Measurements from ENCODE around the gene CYB5D1.
"Not testable (repeated sequence)": the region's sequence is repeated elsewhere in the genome, so short reads cannot be mapped to it uniquely, and the experiment has no call there.

CYB5D1 gene

DNA sequence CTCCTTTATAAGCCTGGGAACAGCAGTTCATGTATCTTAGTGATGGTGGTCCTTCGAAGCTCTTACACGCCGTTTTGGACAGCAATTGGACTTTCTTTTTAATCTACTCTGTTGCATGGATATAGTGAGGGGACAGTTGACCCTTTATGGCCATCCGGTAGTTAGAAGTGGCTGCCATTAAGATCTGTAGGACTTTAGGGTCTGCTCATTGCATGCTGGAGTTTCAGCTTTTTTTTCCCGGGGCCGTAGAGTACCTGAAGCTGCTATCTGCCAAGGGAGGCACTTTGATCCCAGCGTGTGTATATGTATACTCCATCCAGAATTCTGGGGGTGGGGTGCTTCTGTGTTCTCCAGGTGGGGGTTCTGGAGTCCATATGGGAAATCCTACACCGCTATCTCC, 1.2 kb downstream of the CYB5D1 start:
- DNase-seq: no peak

DNA sequence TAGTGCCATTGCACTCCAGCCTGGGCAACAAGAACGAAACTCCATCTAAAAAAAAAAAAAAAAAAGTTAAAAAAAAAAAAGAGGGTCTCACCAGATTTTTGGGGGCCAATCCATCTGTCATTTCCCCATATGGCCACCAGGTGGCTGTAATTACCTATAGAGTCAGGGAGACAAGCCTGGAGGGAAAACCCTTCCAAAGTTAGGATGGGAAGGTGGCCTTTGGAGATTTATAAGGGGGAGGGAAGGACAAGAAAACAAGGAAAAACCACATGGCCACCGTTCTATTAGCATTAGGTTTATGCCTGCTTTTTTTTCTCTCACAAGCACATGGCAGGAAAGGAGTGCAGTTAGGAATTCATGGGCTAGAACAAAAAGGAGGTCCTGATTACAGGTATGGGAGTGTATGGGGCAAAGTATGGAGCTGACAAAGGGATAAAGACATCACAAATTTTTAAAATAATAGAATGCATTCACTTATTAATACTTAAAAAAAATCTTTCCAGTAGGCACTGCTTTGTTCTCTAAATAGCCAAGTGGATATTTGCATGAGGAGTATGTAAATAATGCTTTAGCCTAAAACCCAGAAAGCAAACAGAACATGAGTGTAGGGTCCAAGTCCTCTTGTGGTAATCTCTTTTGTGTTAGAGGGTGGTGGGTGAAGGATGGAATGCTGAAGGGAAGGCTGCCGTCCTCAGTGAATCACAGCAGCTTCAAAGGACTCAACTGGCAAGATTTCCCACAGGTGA, 5.1 kb downstream of the CYB5D1 start:
- peak; percentile 58 for DNase-seq

DNA sequence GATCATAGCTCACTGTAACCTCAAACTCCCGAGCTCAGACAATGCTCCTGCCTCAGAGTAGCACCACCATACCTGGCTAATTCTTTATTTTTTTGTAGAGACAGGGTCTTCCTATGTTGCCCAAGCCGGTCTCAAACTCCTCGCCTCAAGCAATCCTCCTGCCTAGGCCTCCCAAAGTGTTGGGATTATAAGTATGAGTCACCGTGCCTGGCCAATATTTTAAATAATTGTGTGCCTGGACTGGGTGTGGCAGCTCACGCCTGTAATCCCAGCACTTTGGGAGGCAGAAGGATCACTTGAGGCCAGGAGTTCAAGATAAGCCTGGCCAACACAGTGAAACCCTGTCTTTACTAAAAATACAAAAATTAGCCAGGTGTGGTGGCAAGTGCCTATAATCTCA, 6.6 kb downstream of the CYB5D1 start:
- DNase-seq: not testable (repeated sequence)

DNA sequence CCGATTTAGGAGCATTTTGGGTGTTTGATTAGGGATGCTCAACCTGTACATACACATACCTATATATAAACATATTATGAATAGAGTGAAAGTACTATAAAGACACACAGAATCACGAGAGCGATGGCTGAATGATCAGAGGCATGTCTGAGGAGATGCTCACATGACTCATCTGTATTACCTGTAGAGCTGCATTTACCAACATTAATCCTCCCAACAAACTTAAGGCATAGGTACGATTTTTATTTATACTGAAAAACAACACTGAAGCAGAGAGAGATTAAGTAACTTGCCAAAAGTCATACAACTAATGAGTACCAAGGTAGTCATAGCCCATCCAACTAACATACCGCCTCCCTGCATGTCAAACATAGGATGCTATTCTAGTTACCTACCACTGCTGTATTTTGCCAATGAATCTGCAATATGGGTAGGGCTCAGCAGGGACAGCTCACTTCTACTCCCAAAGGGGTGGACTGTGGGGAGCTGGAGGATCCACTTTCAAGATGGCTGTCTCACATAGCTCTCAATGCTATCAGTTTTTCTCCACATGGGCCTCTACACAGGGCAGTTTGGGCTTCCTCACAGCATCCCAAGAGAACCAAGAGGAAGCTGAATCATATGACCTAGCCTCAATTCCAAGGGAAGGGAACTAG, 7.3 kb downstream of the CYB5D1 start:
- DNase-seq: no peak

DNA sequence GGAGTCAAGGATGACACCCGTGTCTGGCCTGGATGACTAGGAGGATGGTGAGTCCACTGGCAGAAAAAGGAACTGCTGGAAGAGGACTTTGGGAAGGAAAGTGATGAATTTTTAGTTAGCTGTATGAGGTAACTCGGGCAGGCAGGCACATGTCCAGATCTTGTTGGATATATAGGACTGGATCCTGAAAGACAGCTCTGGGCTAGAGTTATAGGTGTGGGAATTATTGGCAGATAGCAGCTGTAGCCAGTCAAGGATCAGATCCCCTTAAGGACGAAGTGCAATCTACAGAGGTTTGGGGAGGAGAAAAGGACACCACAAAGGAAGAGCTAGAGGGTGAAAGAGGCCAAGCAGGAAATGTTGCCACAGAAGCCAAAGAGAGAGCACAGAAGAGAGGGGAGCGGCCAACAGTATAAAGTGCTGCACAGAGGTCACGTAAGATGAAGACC, 10.1 kb downstream of the CYB5D1 start:
- DNase-seq: no peak

DNA sequence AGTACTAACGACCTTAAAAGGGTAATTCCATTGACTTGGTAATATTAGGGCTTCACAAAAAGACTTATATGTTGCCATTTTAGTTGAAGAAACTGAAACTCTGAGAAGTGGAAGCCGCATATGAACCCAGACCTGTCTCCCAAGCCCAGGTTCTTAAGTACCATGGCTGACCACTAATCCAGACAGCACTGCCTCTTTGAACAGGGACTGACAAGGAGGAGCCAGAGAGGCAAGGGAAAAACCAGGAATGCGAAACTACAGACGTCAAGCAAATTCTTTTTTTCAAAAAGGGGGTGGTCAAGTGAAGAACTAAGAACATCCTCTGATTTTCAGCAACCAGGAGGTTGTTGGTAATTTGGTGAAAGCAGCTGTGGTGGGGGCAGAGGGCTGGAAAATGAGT, 15.2 kb downstream of the CYB5D1 start:
- no peak for DNase-seq

DNA sequence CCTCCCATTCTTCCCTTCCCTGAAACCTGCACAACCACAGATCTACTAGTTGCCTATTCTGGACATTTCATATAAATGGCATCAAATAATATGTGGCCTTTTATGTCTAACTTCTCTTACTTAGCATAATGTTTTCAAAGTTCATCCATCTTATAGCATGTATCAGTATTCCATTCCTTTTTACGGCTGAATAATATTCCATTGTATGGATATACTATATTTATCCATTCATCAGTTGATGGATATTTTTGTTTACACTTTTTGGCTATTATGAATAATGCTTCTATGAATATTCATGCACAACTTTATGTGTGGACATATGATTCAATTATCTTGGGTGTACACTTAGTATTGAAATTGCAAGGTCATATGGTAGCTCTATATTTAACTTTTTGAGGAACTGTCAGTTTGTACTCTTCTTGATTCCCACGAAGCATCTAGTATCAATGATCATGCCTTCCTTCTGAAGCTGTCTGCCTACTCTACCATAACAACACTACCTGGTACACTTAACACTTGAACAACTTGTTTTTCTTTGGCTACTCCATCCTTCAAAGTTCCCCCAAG, 18.1 kb downstream of the CYB5D1 start:
- no peak for DNase-seq

DNA sequence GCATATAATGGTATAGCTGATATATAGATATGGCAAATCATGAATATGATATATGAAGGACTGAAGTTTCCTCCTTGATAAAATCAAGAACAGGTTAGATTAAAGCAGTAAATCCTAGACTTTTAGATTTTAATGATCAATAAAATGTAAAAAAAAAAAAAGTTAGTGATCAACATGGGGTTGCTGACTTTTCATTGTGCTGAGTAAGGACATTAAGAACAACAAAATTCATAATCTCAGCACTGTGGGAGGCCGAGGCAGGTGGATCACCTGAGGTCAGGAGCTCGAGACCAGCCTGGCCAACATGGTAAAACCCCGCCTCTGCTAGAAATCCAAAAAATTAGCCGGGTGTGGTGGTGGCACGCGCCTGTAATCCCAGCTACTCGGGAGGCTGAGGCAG, 20.4 kb downstream of the CYB5D1 start:
- no peak for DNase-seq

GRCh38 chr17:7880076-7880868, 22.5 kb downstream of the CYB5D1 start:
- DNase-seq: no peak

DNA sequence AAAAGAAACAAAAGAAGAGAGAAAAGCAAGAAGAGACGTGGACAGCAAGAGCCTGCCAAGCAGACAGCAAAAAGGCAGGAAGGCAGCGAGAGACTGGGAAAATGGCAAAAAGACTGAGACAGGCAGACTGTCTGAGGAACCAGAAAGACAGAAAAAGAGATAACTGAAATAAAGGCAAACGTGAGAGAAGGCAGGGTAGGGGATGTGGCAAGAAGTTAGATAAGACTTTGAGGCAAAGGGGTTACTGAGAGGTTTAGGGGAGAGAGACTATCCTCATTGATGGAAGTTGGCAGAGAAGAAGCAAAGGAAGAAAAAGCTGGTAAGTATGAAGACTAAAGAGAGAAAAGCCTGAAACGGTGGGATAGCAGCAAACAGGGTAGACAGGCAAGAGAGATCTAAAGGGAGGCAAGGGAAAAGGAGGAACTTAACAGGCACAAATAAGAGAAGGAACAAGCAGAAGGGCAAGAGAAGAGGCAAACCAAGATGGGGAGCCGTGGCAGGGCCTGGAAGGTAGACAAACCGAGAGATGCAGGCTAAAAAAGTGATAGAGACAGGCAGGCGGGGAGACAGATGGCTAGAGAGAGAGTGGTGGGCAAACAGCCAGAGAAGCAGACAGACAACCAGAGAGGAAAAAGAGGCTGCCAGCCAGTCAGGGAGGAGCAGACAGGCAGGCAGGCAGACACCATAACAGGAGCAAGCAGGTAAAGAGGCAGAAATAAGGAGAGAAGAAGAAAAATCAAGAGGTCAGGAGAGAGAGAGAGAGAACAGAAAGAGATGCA, 23.7 kb downstream of the CYB5D1 start:
- DNase-seq: peak; percentile 49

DNA sequence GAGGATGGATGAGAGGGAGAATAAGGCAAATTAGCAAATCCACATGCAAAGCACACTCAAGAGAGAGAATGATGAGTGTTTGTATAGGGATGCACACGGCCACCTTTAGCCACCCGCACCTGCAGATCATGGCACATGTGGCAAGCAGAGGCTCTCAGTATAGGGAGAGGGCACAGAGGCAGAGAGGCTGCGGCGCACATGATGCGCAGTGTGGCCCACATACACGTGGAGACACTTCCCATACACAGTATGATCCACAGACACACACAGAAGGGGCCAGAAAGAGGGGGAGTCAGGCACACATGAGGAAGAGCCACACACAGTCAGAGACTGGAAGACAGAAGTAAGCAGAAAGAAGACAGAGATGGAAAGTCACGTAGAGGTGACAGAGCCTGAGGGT, 24.3 kb downstream of the CYB5D1 start:
- no peak for DNase-seq

DNA sequence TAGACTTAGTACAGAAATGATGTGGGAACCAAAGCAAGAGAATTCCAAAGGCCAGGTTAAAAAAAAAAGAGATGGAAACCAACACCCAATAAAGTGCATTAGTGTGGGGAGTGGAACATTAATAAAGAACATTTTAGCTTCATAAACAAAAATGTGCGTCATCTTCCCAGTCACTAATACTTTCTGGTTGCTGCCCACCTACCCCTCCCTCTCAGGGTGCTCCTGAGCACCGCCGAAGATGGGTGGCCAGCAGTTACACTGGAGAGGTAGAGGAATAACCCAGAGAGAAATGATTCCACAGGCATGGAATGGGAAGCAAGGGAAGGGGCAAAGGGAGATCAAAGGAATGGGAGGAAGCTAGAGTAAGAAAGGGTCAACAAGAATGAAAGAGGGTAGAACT, 24.8 kb downstream of the CYB5D1 start:
- DNase-seq: no peak

GRCh38 chr17:7883781-7884386, 26.1 kb downstream of the CYB5D1 start:
- DNase-seq: peak; percentile 30

DNA sequence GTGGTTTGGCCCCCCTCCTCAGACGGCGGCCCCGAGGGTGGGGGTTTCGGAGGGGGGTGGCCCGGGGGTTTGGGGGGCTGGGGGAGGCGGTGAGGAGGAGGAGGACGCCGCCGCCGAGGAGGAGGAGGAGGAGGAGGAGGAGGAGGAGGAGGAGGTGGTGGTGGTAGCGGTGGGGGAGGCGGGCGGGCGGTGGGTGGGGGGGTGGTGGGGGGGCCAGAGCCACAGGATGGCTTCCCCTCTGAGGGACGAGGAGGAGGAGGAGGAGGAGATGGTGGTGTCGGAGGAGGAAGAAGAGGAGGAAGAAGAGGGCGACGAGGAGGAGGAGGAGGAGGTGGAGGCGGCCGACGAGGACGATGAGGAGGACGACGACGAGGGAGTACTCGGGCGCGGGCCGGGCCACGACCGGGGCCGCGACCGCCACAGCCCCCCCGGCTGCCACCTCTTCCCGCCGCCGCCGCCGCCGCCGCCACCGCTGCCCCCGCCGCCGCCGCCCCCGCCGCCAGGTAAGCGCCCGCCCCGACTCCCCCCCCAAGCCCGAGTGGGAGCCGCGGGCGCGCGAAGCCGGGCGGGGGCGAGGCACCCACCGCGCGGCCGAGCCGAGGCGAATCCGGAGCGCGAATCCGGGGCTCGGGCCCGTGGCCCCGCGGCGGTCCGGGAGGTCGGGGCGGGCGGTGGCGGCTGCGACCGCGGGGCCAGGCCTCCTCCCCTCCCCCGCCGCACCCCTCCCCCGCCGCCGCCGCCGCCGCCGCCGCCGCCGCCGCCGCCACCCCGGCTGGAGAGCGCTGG, 27.0 kb downstream of the CYB5D1 start:
- peak; percentile 64 for DNase-seq

- DNase-seq: peak; percentile 54
These were observed 27.8 kb downstream of the CYB5D1 start for GRCh38 chr17:7885367-7886226.

DNA sequence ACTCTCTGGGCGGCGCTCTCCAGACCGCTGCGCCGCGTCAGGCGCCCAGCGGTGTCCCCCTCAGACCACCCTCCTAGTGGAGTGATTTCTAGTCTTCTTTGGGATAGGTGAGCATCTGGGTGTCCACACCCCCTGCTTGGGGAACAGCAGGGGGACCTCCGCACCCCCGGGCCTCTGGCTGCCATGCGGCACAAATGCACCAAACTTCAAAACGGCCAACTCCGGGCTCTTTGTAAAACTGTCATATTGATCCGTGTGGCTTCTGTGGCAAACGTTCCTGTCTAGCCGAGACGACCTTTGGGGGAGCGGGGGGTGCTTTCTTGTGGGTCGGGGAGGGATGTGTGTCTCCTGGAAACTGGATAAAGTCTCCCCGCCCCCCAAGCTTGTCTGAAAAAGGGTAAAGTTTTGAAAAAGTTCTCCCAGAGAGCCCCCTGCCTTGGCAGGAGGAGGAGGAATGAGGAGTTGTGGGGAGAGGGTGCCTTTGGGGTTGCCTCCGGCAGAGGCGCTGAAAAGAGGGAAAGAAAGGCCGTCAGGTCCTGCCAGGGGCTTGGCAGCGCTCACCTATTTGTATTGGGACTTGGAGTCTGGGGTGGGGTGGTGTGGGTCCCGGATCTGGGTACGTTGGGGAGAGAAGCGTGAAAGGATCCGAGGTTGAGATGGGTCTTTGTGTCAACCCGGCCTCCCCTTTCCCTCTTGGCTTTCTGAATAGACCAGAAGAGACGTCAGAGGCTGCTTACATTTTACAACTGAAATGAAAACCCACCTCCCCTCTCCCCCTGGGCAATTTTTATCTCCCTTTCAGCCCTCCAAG, 28.6 kb downstream of the CYB5D1 start:
- DNase-seq: peak; percentile 76

DNA sequence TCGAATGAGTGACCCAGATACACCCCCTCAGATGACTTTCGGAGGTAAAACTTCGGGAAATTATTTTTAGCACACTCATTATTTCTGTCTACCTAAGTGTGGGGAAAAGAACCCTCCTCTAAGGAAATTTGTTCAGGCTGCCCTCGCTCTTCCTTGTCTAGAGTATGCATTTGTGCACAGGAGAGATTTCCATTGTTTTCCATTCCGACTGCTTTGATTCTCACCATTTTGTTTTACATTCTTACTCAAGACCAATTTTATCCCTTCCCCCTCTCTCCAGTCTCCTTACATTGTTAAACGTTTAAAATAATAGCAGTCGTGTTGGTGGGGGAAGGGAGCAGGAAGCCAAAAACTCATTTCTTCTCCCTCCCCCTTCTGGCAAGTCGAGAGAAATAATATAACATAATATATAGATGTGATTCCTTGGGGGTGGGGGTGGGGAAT, 29.3 kb downstream of the CYB5D1 start:
- DNase-seq: no peak

DNA sequence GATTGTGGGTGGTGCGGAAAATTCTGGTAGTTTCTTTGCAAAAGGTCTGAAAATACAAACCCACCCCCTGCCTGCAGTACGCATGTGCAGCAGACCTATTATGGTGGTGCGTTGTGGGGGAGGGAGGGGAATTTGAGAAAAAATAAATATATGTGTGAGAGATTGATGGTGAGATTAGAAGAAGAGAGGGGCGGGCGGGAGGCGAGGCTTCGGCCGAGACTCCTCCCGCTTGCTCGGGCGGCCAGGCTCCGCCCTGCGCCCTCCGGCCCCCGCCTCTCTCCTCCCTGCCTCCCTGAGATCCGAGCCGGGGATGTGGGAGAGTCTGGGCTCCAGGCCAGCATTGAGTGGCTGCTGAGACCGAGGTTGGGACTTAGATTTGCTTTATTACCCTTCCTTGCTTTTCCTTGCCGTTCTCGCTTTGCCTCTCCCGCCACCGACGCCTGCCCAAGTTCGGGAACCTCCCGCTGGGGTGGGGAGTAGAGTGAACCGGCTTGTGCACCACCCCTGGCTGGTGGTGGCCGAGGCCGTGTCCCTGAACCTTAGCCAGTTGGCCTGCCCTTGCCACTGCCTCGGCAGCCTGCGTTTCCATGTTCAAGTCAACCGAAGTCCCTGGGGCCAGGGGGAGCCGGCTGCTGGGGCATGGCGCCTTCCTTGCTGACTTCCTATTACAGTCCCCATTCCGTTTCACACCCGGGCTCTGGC, 29.8 kb downstream of the CYB5D1 start:
- peak; percentile 95 for DNase-seq
